ENCODE data around the gene SCAP.

Gene SCAP

DNA sequence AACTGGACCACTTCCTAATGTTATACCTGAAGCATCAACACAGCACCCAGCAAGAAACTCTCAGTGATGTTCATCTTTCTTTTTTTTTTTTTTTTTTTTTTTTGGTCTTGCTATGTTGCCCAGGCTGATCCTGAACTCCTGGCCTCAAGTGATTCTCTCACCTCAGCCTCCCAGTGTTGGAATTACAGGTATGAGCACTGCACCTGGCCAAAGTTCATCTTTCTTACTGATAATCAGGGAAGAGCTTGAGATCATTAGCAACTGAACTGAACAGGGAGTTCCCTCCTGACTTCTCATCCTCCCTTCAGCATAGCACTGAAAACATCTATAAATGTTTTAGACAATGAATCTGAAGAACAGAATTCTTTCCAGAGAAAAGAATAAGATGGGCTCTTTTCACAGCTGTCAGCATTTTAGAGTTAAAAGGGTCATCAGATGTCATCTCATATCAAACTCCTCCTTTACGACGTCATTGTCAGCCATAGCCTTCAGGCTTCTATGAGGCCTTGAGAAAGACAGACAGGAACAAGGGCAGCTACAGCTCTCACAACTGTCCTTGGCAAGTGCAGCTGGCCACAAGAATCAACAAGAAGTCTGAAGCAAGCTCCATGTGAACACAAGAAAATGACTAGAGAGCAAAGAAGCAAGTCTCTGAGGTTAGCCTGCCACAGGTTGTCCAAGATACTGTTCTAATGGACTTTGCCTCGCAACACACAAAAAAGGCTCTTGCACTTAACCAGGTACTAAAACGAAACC lies 33.8 kb downstream of the SCAP start:
- peak in 1 of 42 donors; percentile 22 for DNase-seq
- intact Hi-C loops (cut with DNase I), result loop anchor here (5.0 kb wide), 1 partner anchor 35 kb away; the partner anchor contains the start of gene SCAP

DNA sequence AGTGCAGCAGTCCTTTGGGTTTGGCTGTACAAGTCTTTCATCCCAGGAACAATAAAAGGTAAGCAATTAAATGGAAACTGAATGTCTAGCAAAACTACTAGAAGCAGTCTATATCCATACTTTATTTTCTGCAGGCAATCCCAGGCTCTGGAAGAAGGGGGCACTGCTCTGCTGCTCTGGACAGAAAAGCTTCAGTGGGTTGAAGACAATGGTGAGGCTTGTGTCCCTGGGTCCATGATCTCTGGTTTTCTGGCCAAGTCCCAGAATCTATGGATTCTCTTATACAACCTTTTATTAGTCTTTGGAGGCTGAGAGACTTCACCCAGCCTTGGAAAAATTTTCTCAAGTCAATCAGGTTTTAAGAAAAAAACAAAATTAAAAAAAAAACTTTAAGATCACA lies 35.6 kb downstream of the SCAP start:
- intact Hi-C loops (cut with DNase I), result loop anchor here (5.0 kb wide), 1 partner anchor 37 kb away; the partner anchor contains the start of gene SCAP
- DNase-seq, result peak in 33 of 42 donors; percentile 25 to 82 (median 59)

DNA sequence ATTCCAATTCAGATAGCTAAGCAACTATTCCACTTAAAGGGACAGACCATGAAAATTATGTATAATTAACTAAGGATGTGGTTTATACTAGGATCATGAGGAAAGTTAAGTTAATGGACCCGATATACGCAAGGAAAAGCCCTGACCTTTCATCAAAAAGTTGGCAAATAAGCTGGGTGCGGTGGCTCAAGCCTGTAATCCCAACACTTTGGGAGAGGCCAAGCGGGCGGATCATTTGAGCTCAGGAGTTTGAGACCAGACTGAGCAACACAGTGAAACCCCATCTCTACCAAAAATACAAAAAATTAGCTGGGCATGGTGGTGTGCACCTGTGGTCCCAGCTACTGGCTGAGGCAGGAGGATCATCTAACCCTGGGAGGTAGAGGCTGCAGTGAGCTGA lies 39.6 kb downstream of the SCAP start:
- peak in 2 of 42 donors; percentile 4 to 6 for DNase-seq
- intact Hi-C loops (cut with DNase I), result no loop called here

DNA sequence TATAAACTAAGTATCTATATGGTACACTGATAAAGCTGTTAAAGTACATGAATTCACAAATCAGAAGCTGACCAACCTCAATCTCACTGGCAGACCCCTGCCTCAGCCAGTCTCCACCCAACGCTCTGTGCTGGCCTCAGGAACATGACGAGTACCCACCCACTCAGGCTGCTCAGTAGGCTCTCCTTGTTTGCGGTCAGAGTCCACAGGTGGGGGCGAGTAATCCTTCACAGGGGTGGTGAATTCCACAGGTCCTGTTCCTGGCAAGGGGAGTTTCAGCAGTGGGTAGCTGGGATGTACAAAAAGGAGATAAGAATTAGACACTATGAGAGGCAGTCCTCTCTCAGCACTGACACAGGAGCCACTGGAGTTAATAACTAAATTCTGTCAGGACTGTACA lies 40.9 kb downstream of the SCAP start:
- intact Hi-C loops (cut with DNase I), result no loop called here
- DNase-seq, result peak in 1 of 42 donors; percentile 7

DNA sequence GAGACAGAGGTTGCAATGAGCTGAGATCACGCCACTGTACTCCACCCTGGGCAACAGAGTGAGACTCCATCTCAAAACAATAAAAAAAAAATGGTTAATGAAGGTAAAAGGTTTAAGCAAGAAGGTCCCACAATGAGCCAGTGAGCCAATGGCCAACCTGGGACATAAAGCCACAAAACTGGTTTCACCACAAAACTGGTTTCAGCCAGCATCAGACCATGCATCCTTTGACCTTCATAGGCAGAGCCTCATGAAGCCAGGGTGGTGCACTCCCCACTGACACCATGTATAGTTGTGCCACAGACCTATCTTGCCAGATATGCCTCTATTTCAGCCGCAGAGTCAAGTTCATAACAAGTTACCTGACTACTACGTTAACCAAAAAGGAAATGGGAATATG lies 41.9 kb downstream of the SCAP start:
- no peak for DNase-seq
- intact Hi-C loops (cut with DNase I), result no loop called here

DNA sequence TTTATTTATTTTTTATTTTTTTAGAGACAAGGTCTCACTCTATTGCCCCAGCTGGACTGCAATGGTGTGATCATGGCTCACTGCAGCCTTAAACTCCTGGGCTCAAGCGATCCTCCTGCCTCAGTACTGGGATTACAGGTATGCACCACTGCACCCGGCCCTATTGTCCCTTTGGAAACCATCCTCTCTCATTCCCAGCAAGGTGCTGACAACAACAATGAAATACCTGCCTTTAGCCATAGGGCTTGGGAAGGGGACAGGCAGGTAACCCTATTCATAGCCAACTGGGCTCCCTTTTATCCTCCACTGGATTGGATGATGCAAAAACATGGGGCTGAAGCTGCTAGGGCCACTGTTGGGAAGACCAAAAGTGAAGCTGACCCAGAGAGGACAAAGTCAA lies 43.1 kb downstream of the SCAP start:
- intact Hi-C loops (cut with DNase I), result no loop called here
- DNase-seq, result peak in 1 of 42 donors; percentile 15

DNA sequence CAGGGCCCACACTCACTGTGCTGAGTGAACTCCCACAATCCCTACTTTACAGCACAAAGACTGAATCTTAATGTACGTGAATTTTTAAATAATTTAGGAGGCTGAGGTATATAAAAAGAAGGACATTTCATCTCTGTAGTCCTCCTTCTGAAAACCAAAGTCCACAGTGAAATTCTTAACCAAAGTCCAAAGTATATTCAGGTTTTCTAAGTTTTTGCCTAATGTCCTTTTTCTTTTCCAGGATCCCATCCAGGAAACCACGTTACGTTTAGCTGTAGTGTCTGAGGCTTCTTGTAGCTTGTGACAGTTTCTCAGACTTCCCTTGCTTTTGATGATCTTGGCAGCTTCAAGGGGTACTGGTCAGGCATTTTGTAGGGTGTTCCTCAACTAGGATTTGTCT lies 44.5 kb downstream of the SCAP start:
- DNase-seq, result no peak
- intact Hi-C loops (cut with DNase I), result no loop called here

DNA sequence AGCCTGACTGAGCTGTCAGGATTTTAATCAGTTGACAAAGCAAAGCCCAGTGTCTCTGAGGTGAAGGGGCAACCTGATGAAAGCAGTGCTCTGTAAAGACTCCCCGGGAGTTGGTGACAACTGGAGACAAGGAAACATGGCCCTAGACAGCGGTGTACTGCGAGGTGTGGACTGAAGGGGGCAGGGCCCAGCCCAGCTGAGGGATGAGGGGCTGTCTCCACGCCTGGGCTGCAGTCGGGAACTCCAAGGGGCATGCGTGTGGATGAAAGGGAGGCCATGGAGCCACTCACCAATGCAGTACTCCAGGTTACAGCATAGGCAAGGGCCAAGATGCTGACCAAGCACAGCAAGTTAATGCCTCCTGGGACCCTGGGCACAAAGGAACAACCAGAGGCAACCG lies 45.1 kb downstream of the SCAP start:
- DNase-seq, result peak in 2 of 42 donors; percentile 5 to 12
- intact Hi-C loops (cut with DNase I), result no loop called here

DNA sequence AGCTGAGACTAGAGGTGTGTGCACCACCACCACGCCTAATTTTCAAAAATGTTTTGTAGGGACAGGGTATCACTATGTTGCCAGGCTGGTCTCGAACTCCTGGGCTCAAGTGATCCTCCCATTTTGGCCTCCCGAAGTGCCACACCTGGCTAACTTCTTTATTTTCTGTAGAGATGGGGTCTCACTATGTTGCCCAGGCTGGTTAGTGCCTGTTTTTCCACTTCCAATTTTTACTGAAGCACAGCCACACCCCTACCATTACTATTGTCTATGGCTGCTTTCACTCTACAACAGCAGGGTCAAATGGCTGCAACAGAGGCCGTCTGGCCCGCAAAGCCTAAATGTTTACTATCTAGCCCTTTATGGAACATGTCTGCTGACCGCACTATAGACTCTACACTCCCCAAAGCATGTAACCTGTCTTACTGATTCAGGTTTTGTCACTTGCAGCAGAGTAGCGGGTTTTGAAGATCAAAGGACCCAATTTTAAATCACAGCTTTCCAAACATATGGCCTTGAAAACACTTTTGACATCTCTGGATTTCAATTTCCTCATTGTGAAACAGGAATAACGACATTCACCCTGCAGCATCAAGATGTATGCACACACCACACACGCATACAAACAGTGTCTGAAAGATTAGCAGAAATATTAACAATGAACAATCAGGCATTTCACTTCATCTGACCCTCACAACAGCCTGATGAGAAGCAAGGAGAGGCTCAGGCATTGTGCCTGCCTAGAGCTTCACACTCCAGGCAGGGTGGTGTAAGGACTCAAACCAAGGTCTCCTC lies 46.1 kb downstream of the SCAP start:
- DNase-seq, result peak in 1 of 42 donors; percentile 11
- intact Hi-C loops (cut with DNase I), result no loop called here

DNA sequence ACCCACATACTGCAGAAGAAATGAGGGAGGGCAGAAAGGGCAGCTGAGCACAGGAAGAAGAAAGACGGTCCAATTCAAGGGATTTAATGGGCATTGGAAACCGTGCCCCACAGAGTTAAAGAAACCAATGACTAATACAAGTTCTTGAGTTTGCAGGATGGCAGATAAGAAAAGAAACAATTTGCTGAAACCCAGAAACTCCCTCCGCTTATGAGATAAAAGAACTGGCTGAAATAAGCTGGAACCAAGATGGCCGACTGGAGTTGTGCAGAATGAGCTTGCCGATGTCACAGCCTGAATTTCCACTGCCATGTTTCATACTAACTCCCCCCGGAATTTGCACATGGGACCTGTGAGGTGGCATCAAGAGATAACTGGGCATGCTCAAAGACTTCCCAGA lies 47.1 kb downstream of the SCAP start:
- DNase-seq, result peak in 1 of 42 donors; percentile 6
- intact Hi-C loops (cut with DNase I), result no loop called here

DNA sequence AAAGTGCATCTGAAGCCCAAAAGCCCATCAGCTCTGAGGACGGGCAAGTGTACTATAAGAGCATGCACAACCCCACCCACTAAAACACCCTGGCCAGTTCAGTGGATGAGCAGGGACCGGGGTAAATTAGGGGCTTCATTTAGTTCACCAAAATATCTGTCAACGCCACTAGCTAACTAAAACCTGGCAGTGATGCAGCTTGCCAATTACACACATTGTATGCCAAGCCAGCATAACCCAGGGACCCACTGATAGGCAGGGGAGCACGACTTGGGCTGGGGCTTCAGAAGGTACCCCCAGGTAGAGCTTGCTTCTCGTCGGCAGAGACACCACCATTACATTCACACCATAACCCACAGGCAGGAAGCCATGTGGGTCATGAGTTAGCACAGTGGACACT lies 47.9 kb downstream of the SCAP start:
- DNase-seq, result peak in 1 of 42 donors; percentile 10
- intact Hi-C loops (cut with DNase I), result no loop called here

DNA sequence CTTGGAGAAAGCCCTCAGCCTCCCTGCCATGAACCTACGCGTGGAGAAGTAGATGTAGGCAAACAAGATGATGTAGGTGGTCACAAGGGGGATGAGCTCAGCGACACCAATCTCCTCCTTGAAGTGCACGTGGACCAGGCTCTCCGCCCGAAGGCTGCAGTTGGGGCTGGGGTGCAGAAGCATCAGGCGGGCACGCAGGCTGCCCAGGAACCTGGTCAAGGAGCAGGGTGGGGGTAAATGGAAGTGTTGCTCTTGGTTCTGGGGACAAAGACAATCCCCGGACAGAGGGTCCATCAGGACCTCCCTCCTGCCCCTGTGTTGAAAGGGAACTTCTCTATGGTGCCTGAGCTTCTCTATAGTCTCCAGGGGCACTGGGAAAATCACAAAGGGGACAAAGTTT lies 49.8 kb downstream of the SCAP start:
- intact Hi-C loops (cut with DNase I), result no loop called here
- DNase-seq, result peak in 2 of 42 donors; percentile 9 to 10

DNA sequence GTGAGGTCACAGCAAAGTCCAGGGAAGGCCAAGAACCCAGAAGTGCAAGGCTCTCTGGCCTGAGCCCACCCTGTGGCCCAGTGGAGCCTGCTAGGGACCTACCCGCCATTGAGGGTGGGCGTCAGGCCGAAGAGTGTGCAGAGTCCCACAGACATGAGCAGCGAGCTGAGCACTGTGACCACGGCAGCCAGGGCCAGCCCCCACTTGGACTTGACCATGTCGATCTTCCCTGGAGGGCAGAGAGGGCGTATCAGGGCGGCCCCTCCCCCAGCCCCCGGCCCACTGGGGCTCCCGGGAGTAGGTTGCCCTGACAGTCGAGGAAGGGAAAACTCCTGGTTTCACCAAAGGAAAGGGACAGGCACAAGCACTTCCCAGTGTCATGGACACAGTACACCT lies 50.4 kb downstream of the SCAP start:
- DNase-seq, result peak in 2 of 42 donors; percentile 8 to 9
- intact Hi-C loops (cut with DNase I), result no loop called here

DNA sequence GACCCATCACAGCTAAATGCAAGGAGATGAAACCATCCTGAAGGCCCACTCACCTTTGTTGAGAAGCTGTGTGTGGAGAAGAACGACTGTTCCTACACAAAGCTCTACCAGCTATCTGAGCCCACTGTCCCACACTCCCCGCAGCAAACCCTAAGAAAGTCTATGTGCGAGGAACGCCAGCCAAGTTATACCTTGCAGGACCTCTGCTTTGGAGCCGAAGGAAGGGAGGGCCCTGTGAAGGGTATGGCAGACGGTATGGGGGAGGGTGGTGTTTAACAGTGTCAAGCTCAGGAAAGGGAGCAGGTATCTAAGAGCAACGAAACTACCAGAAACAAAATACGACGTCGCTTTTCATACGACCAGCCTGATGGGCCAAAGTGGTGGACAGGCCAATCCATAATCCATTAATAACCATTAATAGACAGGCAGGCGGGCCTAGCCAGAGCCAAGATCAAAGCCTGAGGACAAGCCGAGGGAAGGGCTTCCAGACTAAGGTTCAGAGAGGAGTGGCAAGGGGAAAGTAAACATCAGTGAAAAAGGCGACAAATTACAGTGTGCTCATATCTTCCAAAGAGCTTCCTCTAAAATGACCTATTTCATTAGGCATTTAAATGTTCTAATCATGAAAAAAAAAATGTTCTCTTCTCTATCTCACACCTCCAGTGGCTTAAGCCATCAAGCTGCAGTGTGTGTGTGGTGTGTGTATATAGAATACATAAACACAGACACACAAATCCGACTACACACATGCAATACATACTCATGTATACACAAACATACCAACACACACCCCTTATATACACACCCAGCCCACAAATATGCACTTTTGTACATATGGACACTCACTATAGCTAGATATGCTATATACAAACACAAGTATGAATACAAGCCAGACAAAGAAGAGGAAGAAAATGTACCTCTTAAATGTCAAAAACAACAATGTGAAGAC lies 51.0 kb downstream of the SCAP start:
- DNase-seq, result peak in 1 of 42 donors; percentile 8

DNA sequence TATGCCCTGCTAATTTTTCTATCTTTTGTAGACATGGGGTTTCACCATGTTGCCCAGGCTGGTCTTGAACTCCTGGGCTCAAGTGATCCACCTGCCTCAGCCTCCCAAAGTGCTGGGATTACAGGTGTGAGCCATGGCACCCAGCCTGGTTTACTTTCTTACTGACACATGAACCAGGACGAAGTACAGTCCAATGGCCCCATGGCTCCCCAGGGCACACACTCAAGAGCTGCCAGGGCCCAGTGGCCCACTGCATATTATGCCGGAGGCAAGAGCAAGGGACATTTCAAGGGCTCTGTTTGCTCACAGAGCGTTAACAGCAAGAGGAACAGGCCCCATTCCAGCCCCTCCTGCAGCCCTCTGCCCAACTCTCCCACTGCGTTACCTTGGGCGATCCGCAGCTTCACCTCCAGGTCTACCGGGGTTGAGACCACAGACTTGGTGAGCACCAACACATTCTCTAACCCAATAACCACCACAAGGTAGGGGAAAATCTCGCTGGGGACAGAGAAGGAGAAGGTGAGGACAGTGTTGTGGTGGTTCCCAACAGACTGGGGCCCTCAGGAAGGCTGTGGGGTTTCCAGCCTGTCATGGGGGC lies 52.1 kb downstream of the SCAP start:
- no peak for DNase-seq
- intact Hi-C loops (cut with DNase I), result loop anchor here (5.0 kb wide), 2 partner anchors 54 to 369 kb away; partner anchors contain the start of gene SCAP

More for the DNA sequence above, 51.0 kb downstream of the SCAP start:
- intact Hi-C loops (cut with DNase I), result loop anchor here (5.0 kb wide), 2 partner anchors 53 to 368 kb away; partner anchors contain the start of gene SCAP

DNA sequence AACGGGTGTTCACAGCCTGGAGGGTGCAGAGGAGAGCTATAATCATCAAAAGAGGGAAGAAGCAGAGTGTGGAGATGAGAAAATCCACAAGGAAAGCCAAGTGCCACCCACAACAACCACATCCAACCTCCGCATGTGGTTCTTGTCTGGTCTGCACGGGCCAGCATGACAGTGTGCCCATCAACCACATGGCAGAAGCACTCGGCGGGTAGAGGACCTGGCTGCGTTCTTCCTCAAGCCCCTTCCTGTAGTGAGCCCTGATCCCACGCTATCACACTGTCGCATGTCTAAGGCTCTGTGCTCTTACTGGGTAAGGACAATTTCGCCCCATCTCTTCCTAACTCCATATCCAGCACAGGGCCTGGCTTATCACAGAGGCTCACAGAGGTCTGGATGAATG lies 53.0 kb downstream of the SCAP start:
- intact Hi-C loops (cut with DNase I), result loop anchor here (5.0 kb wide), 2 partner anchors 55 to 370 kb away; partner anchors contain the start of gene SCAP
- no peak for DNase-seq

DNA sequence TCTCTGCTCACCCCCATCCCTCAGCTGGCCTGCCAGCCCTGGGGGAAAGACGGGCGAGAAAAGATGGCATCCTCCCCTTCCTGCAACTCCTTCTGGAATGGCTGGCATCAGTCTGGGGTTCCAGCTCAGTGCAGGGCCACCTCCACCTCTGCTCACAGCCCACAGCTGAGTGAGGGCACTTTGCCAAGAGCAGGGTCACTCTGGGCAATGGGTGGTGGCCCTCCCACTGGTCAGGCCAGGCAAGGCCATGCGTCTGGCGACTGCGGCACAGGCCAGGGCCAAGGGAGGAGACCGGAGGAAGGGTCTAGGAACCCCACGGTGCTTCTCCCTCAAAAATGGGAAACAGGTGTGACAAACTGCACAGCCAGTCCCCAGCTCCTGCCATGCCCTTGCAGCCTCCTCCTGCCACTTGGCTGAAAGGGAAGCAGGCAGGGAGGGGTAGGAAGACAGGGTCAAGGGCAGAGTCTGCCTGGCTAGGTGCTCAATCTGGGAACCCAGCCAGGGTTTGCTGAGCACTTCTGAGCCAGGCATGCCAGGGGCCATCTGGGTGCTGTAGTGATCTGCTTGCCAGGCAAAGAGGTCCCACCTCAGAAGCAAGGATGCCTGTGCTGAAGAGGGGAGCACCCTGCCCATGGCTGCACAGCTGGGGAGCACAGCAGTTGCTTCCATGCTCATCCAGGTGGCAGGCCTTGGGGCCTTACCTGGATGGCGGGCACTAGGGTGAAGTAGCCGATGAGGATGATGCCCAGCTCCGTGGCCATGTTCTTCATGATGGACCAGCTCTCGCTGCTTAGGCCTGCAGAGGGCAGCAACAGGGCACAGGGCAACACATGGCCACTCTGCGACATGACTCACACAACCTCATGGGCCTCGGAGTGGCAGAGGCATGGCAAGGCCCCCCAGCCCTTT lies 53.7 kb downstream of the SCAP start:
- intact Hi-C loops (cut with DNase I), result loop anchor here (5.0 kb wide), 2 partner anchors 55 to 370 kb away; partner anchors contain the start of gene SCAP
- no peak for DNase-seq
